DMS79 (cell line): ENCODE measurements around the gene CSNK1G1.
"Not testable (repeated sequence)": the region's sequence is repeated elsewhere in the genome, so short reads cannot be mapped to it uniquely, and the experiment has no call there.

Experiments used
- DNase-seq: peaks from one replicate; lab custom pipeline; 2025; lab: John Stamatoyannopoulos, UW

Gene CSNK1G1

DNA sequence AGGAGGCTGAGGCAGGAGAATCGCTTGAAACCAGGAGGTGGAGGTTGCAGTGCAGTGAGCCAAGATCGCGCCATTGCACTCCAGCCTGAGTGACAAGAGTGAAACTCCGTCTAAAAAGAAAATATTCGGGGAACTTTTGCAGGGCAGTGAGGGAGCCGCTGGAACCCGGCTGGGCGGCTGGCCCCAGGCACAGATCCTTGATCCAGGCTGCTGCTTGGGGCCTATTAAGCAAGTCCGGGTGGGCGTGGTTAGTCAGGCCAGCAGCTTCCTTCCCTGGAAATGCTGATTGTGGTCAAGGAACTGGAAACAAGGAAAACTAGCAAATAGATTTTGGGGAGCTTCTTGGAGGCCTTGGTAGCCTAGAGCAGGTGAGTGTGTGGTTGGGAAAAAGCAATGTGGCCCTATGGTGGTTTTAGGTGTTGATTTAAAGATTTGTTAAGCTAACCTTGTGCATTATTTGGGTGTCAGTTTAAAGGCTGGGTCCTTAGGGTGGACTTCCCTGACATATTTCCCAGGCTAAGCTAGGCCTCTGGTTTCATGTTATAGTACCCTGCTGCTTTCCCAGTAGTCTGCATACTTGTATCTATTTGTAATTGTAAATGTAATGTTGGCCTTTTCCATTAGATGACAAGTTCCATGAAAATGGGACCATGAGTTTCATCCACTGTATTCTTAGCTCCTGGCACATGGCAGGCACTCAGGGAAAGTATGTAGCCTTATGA lies 222.2 kb downstream of the CSNK1G1 start:
- DNase-seq, result no peak

DNA sequence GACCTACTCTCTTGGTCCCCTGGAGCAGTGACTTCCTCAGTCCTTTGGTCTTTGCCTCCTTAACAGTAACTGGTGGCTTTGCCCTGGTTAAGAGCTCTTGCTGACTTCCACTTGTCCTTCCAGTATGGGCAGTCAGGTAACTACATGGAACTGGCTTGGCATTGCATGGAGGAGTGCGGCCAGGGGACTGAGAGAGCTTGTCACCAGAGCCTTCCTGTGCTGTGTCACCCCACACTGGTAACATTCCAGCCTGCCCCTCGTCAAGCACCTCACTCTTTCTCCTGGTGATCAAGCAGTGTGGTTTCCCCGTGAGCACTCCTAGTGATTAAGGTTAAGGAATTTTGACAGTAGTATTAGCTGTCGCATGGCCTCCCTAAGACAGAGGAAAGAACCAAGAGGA lies 223.8 kb downstream of the CSNK1G1 start:
- no peak for DNase-seq

DNA sequence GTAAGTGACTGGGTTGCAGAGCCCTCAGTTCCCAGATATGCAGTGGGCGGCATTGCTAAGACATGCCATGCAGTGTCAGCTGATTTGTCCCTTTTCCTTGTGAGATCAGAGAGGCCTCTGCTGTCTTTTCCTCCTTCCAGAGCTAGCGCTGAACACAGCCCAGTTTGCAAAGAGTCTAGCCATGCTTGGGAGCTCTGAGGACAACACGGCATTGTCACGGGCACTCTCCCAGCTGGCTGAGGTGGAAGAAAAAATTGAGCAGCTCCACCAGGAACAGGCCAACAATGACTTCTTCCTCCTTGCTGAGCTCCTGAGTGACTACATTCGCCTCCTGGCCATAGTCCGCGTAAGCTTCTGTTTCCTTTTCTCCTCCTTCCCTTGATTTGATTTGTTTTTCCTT lies 224.4 kb downstream of the CSNK1G1 start:
- DNase-seq, result no peak

DNA sequence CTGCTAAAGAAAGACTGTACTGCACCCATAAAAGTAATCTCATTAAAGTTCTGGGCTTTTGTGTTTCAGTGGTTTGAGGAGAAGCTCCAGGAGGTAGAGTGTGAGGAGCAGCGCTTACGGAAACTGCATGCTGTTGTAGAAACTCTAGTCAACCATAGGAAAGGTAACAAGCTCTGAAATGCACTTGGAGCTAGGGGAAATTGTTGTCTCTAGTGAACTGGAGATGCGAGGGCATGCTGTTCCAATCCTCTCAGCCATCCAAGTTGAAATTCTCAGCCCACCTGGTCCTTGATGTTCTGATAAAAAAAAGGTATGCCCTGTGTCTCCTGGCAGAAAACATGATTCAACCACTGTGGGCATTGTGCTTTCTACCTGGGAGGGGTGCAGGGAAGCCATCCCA lies 225.8 kb downstream of the CSNK1G1 start:
- DNase-seq, result no peak

DNA sequence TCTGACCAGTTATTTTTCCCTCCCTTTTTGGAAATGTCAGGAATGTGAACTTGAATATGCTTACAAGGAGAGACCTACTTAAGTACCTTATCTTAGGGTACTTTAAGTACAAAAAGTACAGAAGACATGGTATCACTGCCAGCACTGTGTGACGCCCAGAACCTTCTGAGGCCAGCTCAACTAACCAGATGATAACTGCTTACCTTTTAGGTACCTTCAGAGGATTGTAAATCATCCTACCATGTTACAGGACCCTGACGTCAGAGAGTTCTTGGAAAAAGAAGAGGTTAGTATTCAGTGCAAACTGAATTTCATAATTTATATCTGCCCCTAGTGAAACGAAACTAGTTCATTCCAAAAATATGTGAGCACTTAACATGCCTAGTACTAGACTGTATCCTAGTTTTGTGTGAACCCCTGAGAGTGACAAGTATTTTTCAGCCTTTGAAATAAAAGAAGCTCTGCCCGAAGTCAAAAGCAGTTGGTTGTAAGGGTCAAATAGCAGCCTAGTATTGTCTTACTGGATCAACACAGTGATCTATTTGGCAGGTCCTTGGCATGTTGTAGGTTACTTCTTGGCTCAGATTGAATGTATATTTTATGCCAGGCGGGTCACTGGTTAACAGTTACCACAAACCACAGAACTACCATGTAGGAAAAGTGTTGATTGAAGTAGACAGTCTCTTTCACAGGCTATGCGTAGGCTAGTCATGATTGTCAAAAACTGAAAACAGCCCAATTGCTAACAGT lies 228.3 kb downstream of the CSNK1G1 start:
- no peak for DNase-seq

DNA sequence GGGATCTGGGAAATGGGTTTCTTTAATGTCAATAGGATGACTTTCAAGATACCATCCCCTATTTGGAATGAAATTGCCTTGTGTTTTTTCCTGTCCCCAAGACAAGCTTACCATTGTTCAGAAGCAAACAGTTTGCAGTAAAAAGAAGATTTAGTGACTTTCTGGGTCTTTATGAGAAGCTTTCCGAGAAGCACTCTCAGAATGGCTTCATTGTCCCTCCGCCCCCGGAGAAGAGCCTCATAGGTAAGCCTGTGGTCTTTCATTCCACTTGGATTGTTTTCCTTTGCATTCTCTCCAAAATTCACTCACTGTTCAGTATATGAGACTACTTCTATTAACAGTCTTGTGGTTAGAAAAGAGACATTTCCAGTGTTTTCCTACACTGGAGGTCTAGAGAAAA lies 230.0 kb downstream of the CSNK1G1 start:
- no peak for DNase-seq

DNA sequence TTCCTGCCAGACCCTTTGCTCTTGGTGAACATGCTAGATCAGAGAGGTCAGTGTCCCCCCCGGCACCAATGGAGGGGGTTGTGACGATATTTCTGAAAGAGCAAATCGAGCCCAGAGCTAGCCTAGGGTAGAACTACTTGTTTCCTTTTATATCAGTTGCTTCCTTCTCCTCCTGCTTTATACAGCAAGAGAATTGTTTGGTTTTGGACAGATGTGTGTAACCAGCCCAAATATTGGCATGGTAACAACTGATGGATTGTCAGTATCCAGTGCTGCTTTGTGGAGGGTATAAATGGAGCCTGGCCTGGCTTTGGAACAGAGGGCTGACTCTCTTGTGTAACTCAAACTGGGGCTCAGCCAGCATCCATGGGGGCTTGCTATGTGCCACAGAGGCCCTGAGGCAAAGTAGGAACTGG lies 233.0 kb downstream of the CSNK1G1 start:
- DNase-seq, result no peak

DNA sequence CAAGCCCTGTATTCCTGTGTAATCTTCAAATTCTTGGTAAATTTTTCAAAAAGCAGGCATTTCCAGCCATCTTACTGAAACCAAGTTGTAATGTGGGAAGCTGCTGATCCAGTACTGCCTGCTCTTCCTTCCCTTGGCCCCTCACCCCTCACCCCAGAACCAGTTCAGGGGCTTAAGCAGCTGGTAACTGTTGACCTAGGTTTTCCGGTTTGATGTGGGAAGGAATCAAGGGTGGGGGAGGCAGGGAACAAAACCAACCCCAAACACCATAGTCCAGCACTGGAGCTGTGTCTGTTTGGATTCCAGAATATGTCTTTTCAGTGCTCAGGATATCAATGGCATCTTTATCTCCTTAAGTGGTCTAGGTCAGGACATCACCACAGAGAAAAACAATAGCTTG lies 233.5 kb downstream of the CSNK1G1 start:
- DNase-seq, result no peak

DNA sequence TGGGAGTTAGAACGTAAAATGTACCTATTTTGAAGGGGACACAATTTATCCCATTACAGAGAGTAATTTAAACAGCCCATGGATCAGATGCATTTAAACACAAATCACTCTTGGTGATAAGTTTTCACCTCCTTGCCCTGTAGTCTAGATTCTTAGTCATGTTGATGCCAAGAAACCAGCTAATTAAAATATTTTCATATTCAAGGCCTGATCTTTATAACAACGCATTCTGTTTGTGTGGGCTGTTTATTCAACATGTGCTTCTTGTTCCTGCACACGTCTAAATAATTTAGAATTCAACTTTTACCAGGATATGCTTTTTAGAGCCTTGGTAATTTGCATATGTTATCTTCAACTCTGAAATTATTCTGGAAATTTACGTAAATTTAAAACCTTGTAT lies 234.4 kb downstream of the CSNK1G1 start:
- no peak for DNase-seq

DNA sequence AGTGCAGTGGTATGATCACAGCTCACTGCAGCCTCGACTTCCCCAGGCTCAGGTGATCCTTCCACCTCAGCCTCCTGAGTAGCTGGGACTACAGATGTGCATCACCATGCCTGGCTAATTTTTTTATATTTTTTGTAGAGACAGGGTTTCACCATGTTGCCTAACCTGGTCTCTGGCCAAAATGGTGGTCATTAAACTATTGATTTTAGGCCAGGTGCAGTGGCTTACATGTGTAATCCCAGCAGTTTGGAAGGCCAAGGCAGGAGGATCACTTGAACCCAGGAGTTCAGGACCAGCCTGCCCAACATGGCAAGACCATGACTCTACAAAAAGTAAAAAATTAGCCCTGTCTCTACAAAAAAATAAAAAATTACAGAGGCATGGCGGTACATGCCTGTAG lies 235.7 kb downstream of the CSNK1G1 start:
- DNase-seq, result not testable (repeated sequence)

DNA sequence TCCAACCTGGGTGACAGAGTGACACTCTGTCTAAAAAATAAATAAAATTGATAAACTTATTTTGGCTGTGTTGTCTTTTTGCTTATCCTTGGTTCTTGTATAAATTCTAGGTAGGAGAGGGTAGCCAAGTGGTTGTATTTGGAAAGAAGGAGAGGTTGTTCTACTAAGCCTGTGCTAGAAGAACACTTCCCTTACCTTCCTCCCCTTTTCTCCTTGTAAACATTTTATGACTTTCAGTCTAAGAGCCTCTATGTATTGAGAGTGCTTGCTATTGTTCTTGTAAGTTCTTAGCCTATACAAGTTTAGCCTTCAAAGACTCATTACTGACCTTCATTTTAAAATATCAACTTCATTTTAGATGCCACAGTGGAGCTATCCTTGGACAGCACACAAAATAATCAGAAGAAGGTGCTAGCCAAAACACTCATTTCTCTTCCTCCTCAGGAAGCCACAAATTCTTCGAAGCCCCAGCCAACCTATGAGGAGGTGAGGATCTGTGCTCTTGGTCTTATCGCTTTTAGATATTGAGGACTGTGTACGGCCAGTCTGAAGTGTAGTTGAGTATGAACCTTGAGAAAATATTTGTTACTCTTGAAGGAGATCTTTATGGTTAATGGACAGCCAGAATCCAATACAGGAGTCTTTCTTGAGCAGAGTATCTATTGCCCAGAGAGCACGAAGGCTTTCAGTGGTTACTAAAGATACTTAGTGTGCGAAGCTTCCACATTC lies 238.1 kb downstream of the CSNK1G1 start:
- DNase-seq, result no peak
